ENCODE data around the gene MOK.

The MOK gene

GRCh38 chr14:102222751-102223150 is 82.2 kb downstream of the MOK start:
- no peak for DNase-seq

- no peak for DNase-seq
Observed at GRCh38 chr14:102222009-102222575, 82.9 kb downstream of the MOK start.

GRCh38 chr14:102221026-102221425 is 83.9 kb downstream of the MOK start:
- peak; percentile 77 for DNase-seq

- no peak for DNase-seq
Observed at GRCh38 chr14:102220031-102220430, 84.9 kb downstream of the MOK start.

GRCh38 chr14:102219316-102219715 is 85.6 kb downstream of the MOK start:
- no peak for DNase-seq

GRCh38 chr14:102218688-102219087 is 86.3 kb downstream of the MOK start:
- no peak for DNase-seq

GRCh38 chr14:102217987-102218421 is 87.0 kb downstream of the MOK start:
- no peak for DNase-seq

GRCh38 chr14:102217399-102217798 is 87.6 kb downstream of the MOK start:
- DNase-seq = no peak

GRCh38 chr14:102215576-102216250 is 89.3 kb downstream of the MOK start:
- DNase-seq = no peak

- DNase-seq = no peak
Observed at GRCh38 chr14:102215071-102215470, 89.9 kb downstream of the MOK start.

- no peak for DNase-seq
Observed at GRCh38 chr14:102213984-102214658, 90.8 kb downstream of the MOK start.

GRCh38 chr14:102213470-102213869 is 91.5 kb downstream of the MOK start:
- no peak for DNase-seq

GRCh38 chr14:102212845-102213244 is 92.1 kb downstream of the MOK start:
- DNase-seq = no peak

- DNase-seq = no peak
Observed at GRCh38 chr14:102212356-102212755, 92.6 kb downstream of the MOK start.

- DNase-seq = no peak
Observed at GRCh38 chr14:102211240-102211639, 93.7 kb downstream of the MOK start.

GRCh38 chr14:102210421-102211042 is 94.4 kb downstream of the MOK start:
- no peak for DNase-seq

- DNase-seq = peak; percentile 20
Observed at GRCh38 chr14:102209224-102209966, 95.6 kb downstream of the MOK start.

- DNase-seq = no peak
Observed at GRCh38 chr14:102208741-102209140, 96.2 kb downstream of the MOK start.

GRCh38 chr14:102207831-102208365 is 97.1 kb downstream of the MOK start:
- DNase-seq = no peak

GRCh38 chr14:102206918-102207317 is 98.0 kb downstream of the MOK start:
- DNase-seq = no peak

- DNase-seq = no peak
Observed at GRCh38 chr14:102205560-102205959, 99.4 kb downstream of the MOK start.

GRCh38 chr14:102203382-102203781 is 101.6 kb downstream of the MOK start:
- DNase-seq = no peak

GRCh38 chr14:102202944-102203343 is 102.0 kb downstream of the MOK start:
- DNase-seq = no peak

Measured in EL (cell line).